RWPE2 (cell line): ENCODE data around the gene BMP5.

Source experiments
- ATAC-seq: fragments of 200-7000 bp; cut with Tn5 transposase; 3 replicates; pipeline ENCODE4 v1.9.1; 2021; ENCODE audit warnings: low read depth
- DNase-seq: peaks from one replicate; pipeline ENCODE4 v3.0.0-alpha.2; 2020; ENCODE audit warnings: low spot score
- H3K27ac ChIP-seq: fragments of 450-650 bp; 2 replicates; pipeline ENCODE4 v1.5.1; 2017; ENCODE audit warnings: mild to moderate bottlenecking; ENCODE audit not compliant: poor library complexity, severe bottlenecking
- H3K27me3 ChIP-seq: fragments of 250-450 bp; sonication (Bioruptor Pico); 2 replicates; pipeline ENCODE4 v1.5.1; 2021; ENCODE audit warnings: mild to moderate bottlenecking, moderate library complexity; ENCODE audit not compliant: insufficient read depth, poor library complexity, severe bottlenecking
- H3K36me3 ChIP-seq: fragments of 250-450 bp; sonication (Bioruptor Pico); 2 replicates; pipeline ENCODE4 v1.5.1; 2020; ENCODE audit warnings: low read depth, mild to moderate bottlenecking, moderate library complexity
- H3K4me1 ChIP-seq: fragments of 250-450 bp; sonication (Bioruptor Pico); 2 replicates; pipeline ENCODE4 v1.5.1; 2021; ENCODE audit warnings: mild to moderate bottlenecking, moderate library complexity; ENCODE audit not compliant: insufficient read depth, poor library complexity, severe bottlenecking
- H3K4me3 ChIP-seq: fragments of 250-450 bp; sonication (Bioruptor Pico); 2 replicates; pipeline ENCODE4 v1.5.1; 2021; ENCODE audit warnings: mild to moderate bottlenecking, moderate library complexity; ENCODE audit not compliant: severe bottlenecking
- H3K9me3 ChIP-seq: fragments of 250-450 bp; sonication (Bioruptor Pico); 2 replicates; pipeline ENCODE4 v1.5.1; 2021; ENCODE audit warnings: mild to moderate bottlenecking, moderate library complexity; ENCODE audit not compliant: severe bottlenecking
- CTCF ChIP-seq: fragments of 450-650 bp; IDR thresholded peaks from one replicate; pipeline ENCODE4 v1.5.1; 2017; ENCODE audit warnings: mild to moderate bottlenecking, moderate library complexity; ENCODE audit not compliant: poor library complexity, severe bottlenecking

BMP5 gene

GRCh38 chr6:55875400-55875799, at the start of gene BMP5:
Gene BMP5, minus strand, starts transcription at chr6:55875590. Its CDS starts 725 bp downstream, at chr6:55874865.
- no peak for TF ChIP-seq CTCF
- H3K27me3 ChIP-seq = no peaks in the 10 kb centered on the region
- DNase-seq (no peak), ATAC-seq (no peak)
- H3K4me3 ChIP-seq = no peak within 1 kb of the TSS
- H3K4me1 ChIP-seq = peaks cover 4% of the 10 kb centered on the region
- no peaks in the 10 kb centered on the region for H3K36me3 ChIP-seq
- H3K27ac ChIP-seq = no peak within 1 kb of the TSS
- no peaks in the 10 kb centered on the region for H3K9me3 ChIP-seq

GRCh38 chr6:55922406-55922805, 47.0 kb upstream of the BMP5 start:
- Histone ChIP-seq H3K36me3 (no peaks in the 10 kb centered on the region), H3K4me1 (peaks cover 44% of the 10 kb centered on the region), H3K4me3 (no peak overlapping the region), H3K27me3 (no peaks in the 10 kb centered on the region), H3K9me3 (no peaks in the 10 kb centered on the region), H3K27ac (no peak overlapping the region)
- DNase-seq (no peak), ATAC-seq (no peak)
- no peak for TF ChIP-seq CTCF

GRCh38 chr6:55919716-55920308, 44.4 kb upstream of the BMP5 start:
- Histone ChIP-seq H3K27me3 (no peaks in the 10 kb centered on the region), H3K4me3 (no peak overlapping the region), H3K9me3 (no peaks in the 10 kb centered on the region), H3K27ac (peak overlapping the region; percentile 80), H3K4me1 (peaks cover 44% of the 10 kb centered on the region), H3K36me3 (no peaks in the 10 kb centered on the region)
- TF ChIP-seq CTCF = no peak
- ATAC-seq = no peak; the same call in 2 of the 3 replicates
- no peak for DNase-seq

- ATAC-seq (peak; percentile 87), DNase-seq (no peak)
- TF ChIP-seq CTCF = no peak
These were observed 43.2 kb upstream of the BMP5 start for GRCh38 chr6:55918639-55919038.

GRCh38 chr6:55917751-55918415, 42.5 kb upstream of the BMP5 start:
- H3K27ac ChIP-seq = peak overlapping the region; percentile 80

More at GRCh38 chr6:55918639-55919038, 43.2 kb upstream of the BMP5 start:
- Histone ChIP-seq H3K27me3 (no peaks in the 10 kb centered on the region), H3K27ac (peak overlapping the region; percentile 80), H3K4me1 (peaks cover 41% of the 10 kb centered on the region), H3K9me3 (no peaks in the 10 kb centered on the region), H3K4me3 (no peak overlapping the region), H3K36me3 (no peaks in the 10 kb centered on the region)

More at GRCh38 chr6:55917751-55918415, 42.5 kb upstream of the BMP5 start:
- TF ChIP-seq CTCF = no peak
- H3K4me3 ChIP-seq = no peak overlapping the region
- H3K27me3 ChIP-seq = no peaks in the 10 kb centered on the region
- no peaks in the 10 kb centered on the region for H3K9me3 ChIP-seq
- peaks cover 41% of the 10 kb centered on the region for H3K4me1 ChIP-seq
- no peak for DNase-seq
- no peak for ATAC-seq
- H3K36me3 ChIP-seq = no peaks in the 10 kb centered on the region
